NCI-H2171 (cell line): Measurements from ENCODE around the gene C2orf72.
"Not testable (repeated sequence)": the region's sequence is repeated elsewhere in the genome, so short reads cannot be mapped to it uniquely, and the experiment has no call there.

Experiments
- DNase-seq: peaks from one replicate; lab custom pipeline; 2025; lab: John Stamatoyannopoulos, UW

C2orf72 gene

GRCh38 chr2:231037202-231037730 is at the start of gene C2orf72:
Gene C2orf72, plus strand, starts transcription at chr2:231037523. Its CDS starts 43 bp downstream, at chr2:231037566.
- DNase-seq, result no peak

- DNase-seq, result no peak
These were observed 47.6 kb upstream of the C2orf72 start for GRCh38 chr2:230989731-230990130.

- no peak for DNase-seq
These were observed 47.0 kb upstream of the C2orf72 start for GRCh38 chr2:230990131-230990898.

GRCh38 chr2:230990899-230991150 is 46.5 kb upstream of the C2orf72 start:
- no peak for DNase-seq

- no peak for DNase-seq
These were observed 45.7 kb upstream of the C2orf72 start for GRCh38 chr2:230991598-230991997.

GRCh38 chr2:230995821-230996220 is 41.5 kb upstream of the C2orf72 start, which contains the start of gene SPATA3:
Gene SPATA3, plus strand, starts transcription at chr2:230996121. Its CDS starts 113 bp downstream, at chr2:230996234.
- DNase-seq, result no peak

- no peak for DNase-seq
These were observed 40.7 kb upstream of the C2orf72 start for GRCh38 chr2:230996661-230997060.

- DNase-seq, result no peak
These were observed 38.4 kb upstream of the C2orf72 start for GRCh38 chr2:230998882-230999281.

- DNase-seq, result no peak
These were observed 37.8 kb upstream of the C2orf72 start for GRCh38 chr2:230999477-230999876.

GRCh38 chr2:231000211-231000904 is 37.0 kb upstream of the C2orf72 start:
- DNase-seq, result no peak

GRCh38 chr2:231001036-231001435 is 36.3 kb upstream of the C2orf72 start:
- no peak for DNase-seq

- DNase-seq, result no peak
These were observed 35.4 kb upstream of the C2orf72 start for GRCh38 chr2:231001921-231002320.

GRCh38 chr2:231002641-231003040 is 34.7 kb upstream of the C2orf72 start:
- no peak for DNase-seq

- DNase-seq, result no peak
These were observed 34.1 kb upstream of the C2orf72 start for GRCh38 chr2:231003186-231003585.

GRCh38 chr2:231004930-231005329 is 32.4 kb upstream of the C2orf72 start:
- DNase-seq, result not testable (repeated sequence)

- DNase-seq, result no peak
These were observed 29.8 kb upstream of the C2orf72 start for GRCh38 chr2:231007286-231008098.

GRCh38 chr2:231008131-231008530 is 29.2 kb upstream of the C2orf72 start:
- no peak for DNase-seq

GRCh38 chr2:231009236-231009919 is 27.9 kb upstream of the C2orf72 start:
- DNase-seq, result no peak

GRCh38 chr2:231010201-231010730 is 27.1 kb upstream of the C2orf72 start:
- no peak for DNase-seq

GRCh38 chr2:231011526-231011925 is 25.8 kb upstream of the C2orf72 start:
- no peak for DNase-seq

GRCh38 chr2:231012463-231012862 is 24.9 kb upstream of the C2orf72 start:
- DNase-seq, result no peak

GRCh38 chr2:231013820-231014219 is 23.5 kb upstream of the C2orf72 start:
- DNase-seq, result no peak
